ENCODE results near the gene ATP5PF.

DNA sequence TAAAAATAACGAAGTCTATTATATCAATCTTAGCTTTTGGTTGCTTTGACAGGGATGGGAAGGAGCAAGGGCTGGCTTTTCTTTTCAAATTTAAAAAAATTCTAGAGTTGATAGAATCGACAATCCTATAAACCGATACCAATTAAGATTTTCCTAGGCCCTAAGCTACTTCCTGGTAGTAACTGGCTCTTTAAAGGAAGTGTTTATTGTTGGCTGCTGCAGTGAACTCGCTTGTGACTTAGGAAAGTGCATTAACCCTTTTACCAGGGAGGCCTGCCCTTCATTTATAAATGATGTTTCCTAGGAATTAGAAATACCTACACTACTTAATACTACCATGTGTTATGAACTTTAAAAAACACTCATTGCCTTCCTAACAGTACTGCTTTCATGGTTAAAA, 33.2 kb downstream of the ATP5PF start:
- TF ChIP-seq, protein P1, sequence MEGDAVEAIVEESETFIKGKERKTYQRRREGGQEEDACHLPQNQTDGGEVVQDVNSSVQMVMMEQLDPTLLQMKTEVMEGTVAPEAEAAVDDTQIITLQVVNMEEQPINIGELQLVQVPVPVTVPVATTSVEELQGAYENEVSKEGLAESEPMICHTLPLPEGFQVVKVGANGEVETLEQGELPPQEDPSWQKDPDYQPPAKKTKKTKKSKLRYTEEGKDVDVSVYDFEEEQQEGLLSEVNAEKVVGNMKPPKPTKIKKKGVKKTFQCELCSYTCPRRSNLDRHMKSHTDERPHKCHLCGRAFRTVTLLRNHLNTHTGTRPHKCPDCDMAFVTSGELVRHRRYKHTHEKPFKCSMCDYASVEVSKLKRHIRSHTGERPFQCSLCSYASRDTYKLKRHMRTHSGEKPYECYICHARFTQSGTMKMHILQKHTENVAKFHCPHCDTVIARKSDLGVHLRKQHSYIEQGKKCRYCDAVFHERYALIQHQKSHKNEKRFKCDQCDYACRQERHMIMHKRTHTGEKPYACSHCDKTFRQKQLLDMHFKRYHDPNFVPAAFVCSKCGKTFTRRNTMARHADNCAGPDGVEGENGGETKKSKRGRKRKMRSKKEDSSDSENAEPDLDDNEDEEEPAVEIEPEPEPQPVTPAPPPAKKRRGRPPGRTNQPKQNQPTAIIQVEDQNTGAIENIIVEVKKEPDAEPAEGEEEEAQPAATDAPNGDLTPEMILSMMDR (IDR thresholded peaks at IDR 0.05; ENCODE audit: low read depth, low read length) = no peak
- TF ChIP-seq EZH2phosphoT487 (IDR thresholded peaks at IDR 0.05; ENCODE audit: low read depth) = no peak

Data from OCI-LY3 (cell line).